ENCODE measurements around the gene WDR86.

WDR86 gene

GRCh38 chr7:151398446-151399304, 11.2 kb downstream of the WDR86 start:
- TF ChIP-seq CTCF (conservative IDR thresholded peaks at IDR 0.05; ENCODE audit: low read length) (no peak), EZH2phosphoT487 (IDR thresholded peaks at IDR 0.05; ENCODE audit: borderline replicate concordance) (no peak)
- Histone ChIP-seq H3K4me1 (ENCODE audit: insufficient read depth, low read length, poor library complexity, severe bottlenecking) (peaks cover 4% of the 10 kb centered on the region), H3K9ac (ENCODE audit: low read depth, low read length, poor library complexity, severe bottlenecking) (no peak overlapping the region), H3K36me3 (ENCODE audit: insufficient read depth, low read length) (no peaks in the 10 kb centered on the region), H3K9me2 (replicated peaks; ENCODE audit: low read depth, low read length) (no peaks in the 10 kb centered on the region), H3K79me2 (ENCODE audit: insufficient read depth, low read length) (no peaks in the 10 kb centered on the region), H3K4me2 (ENCODE audit: low read depth, low read length, poor library complexity, severe bottlenecking) (no peak overlapping the region), H3F3A (ENCODE audit: low read depth) (no peaks in the 10 kb centered on the region), H2AFZ (ENCODE audit: low read length) (no peak overlapping the region), H3K9me3 (ENCODE audit: insufficient read depth, low read depth, low read length) (no peaks in the 10 kb centered on the region), H4K20me1 (ENCODE audit: insufficient read depth, low read length, poor library complexity, severe bottlenecking) (no peaks in the 10 kb centered on the region), H3K27me3 (ENCODE audit: insufficient read depth, low read length, poor library complexity, severe bottlenecking) (no peaks in the 10 kb centered on the region), H3K4me3 (ENCODE audit: low read length, poor library complexity, severe bottlenecking) (no peak overlapping the region)

- Histone ChIP-seq H3K4me1 (ENCODE audit: insufficient read depth, low read length, poor library complexity, severe bottlenecking) (peaks cover 11% of the 10 kb centered on the region), H3K79me2 (ENCODE audit: insufficient read depth, low read length) (no peaks in the 10 kb centered on the region), H3K4me2 (ENCODE audit: low read depth, low read length, poor library complexity, severe bottlenecking) (no peak overlapping the region), H3K4me3 (ENCODE audit: low read length, poor library complexity, severe bottlenecking) (no peak overlapping the region), H3K9me2 (replicated peaks; ENCODE audit: low read depth, low read length) (no peaks in the 10 kb centered on the region), H3K9ac (ENCODE audit: low read depth, low read length, poor library complexity, severe bottlenecking) (no peak overlapping the region), H3K27me3 (ENCODE audit: insufficient read depth, low read length, poor library complexity, severe bottlenecking) (no peaks in the 10 kb centered on the region), H3K9me3 (ENCODE audit: insufficient read depth, low read depth, low read length) (no peaks in the 10 kb centered on the region), H2AFZ (ENCODE audit: low read length) (no peak overlapping the region), H4K20me1 (ENCODE audit: insufficient read depth, low read length, poor library complexity, severe bottlenecking) (no peaks in the 10 kb centered on the region), H3K36me3 (ENCODE audit: insufficient read depth, low read length) (no peaks in the 10 kb centered on the region), H3F3A (ENCODE audit: low read depth) (no peaks in the 10 kb centered on the region)
- no peak for TF ChIP-seq CTCF (conservative IDR thresholded peaks at IDR 0.05; ENCODE audit: low read length)
- TF ChIP-seq EZH2phosphoT487 (IDR thresholded peaks at IDR 0.05; ENCODE audit: borderline replicate concordance), result no peak
Observed at GRCh38 chr7:151397026-151397425, 12.8 kb downstream of the WDR86 start.

- Histone ChIP-seq H3K79me2 (ENCODE audit: insufficient read depth, low read length) (no peaks in the 10 kb centered on the region), H2AFZ (ENCODE audit: low read length) (no peak overlapping the region), H3K27me3 (ENCODE audit: insufficient read depth, low read length, poor library complexity, severe bottlenecking) (no peaks in the 10 kb centered on the region), H3K9me3 (ENCODE audit: insufficient read depth, low read depth, low read length) (no peaks in the 10 kb centered on the region), H3K4me1 (ENCODE audit: insufficient read depth, low read length, poor library complexity, severe bottlenecking) (peaks cover 11% of the 10 kb centered on the region), H3K9me2 (replicated peaks; ENCODE audit: low read depth, low read length) (no peaks in the 10 kb centered on the region), H3K4me3 (ENCODE audit: low read length, poor library complexity, severe bottlenecking) (no peak overlapping the region), H4K20me1 (ENCODE audit: insufficient read depth, low read length, poor library complexity, severe bottlenecking) (no peaks in the 10 kb centered on the region), H3F3A (ENCODE audit: low read depth) (no peaks in the 10 kb centered on the region), H3K36me3 (ENCODE audit: insufficient read depth, low read length) (no peaks in the 10 kb centered on the region), H3K9ac (ENCODE audit: low read depth, low read length, poor library complexity, severe bottlenecking) (no peak overlapping the region), H3K4me2 (ENCODE audit: low read depth, low read length, poor library complexity, severe bottlenecking) (no peak overlapping the region)
- TF ChIP-seq EZH2phosphoT487 (IDR thresholded peaks at IDR 0.05; ENCODE audit: borderline replicate concordance), result no peak
- no peak for TF ChIP-seq CTCF (conservative IDR thresholded peaks at IDR 0.05; ENCODE audit: low read length)
Observed at GRCh38 chr7:151396328-151396970, 13.4 kb downstream of the WDR86 start.
